Activated T-cell treated with anti-CD3 and anti-CD28 coated beads for 48 hours (primary cell): ENCODE data around the gene NRIP2.
A peak's percentile ranks its signal among the peaks of the same experiment; 100 is the strongest.

Experiments used
- DNase-seq: peaks from one replicate; pipeline ENCODE4 v3.0.0-alpha.2; 2020; ENCODE audit warnings: low read depth

Gene NRIP2

GRCh38 chr12:2804393-2805142 is 30.3 kb downstream of the NRIP2 start:
- DNase-seq: no peak

- no peak for DNase-seq
These were observed 31.0 kb downstream of the NRIP2 start for GRCh38 chr12:2803635-2804392.

GRCh38 chr12:2801044-2801783 is 33.6 kb downstream of the NRIP2 start:
- DNase-seq: no peak

- DNase-seq: no peak
These were observed 34.7 kb downstream of the NRIP2 start for GRCh38 chr12:2800046-2800570.

GRCh38 chr12:2797721-2798418 is 37.0 kb downstream of the NRIP2 start:
- no peak for DNase-seq

GRCh38 chr12:2796187-2796666 is 38.6 kb downstream of the NRIP2 start:
- DNase-seq: no peak

- DNase-seq: peak; percentile 68
These were observed 39.3 kb downstream of the NRIP2 start for GRCh38 chr12:2795291-2796186.

DNA sequence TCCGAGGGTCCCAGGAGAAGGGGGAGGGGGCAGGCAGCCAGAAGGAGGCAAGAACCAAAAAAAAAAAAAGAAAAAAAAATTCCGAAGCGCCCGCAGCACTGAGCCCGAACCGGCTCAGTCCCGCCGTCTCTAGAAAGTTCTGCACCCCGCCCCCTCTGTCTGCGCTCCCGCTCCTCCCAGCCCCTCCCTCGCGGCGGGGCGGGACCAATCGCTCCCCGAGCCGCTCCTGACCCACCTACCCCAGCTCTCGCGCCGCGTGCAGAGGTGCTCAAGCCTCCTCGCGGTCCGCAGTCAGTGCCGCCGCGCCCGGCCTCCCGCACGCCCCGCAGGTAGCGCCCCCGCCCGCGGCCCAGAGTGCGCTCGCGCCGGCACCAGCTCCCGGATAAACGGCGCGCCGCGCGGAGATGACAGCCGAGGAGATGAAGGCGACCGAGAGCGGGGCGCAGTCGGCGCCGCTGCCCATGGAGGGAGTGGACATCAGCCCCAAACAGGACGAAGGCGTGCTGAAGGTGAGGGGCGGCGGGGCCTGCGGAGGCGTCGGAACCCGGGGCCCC is 40.0 kb downstream of the NRIP2 start, which contains the start of gene FKBP4:
TSS of gene FKBP4 (plus strand) at position 235 of the 554 bp plus-strand sequence. CDS start at position 405, 170 bp downstream.
- peak; percentile 86 for DNase-seq

GRCh38 chr12:2794191-2794735 is 40.6 kb downstream of the NRIP2 start:
- peak; percentile 6 for DNase-seq

GRCh38 chr12:2793561-2793960 is 41.3 kb downstream of the NRIP2 start:
- no peak for DNase-seq

DNA sequence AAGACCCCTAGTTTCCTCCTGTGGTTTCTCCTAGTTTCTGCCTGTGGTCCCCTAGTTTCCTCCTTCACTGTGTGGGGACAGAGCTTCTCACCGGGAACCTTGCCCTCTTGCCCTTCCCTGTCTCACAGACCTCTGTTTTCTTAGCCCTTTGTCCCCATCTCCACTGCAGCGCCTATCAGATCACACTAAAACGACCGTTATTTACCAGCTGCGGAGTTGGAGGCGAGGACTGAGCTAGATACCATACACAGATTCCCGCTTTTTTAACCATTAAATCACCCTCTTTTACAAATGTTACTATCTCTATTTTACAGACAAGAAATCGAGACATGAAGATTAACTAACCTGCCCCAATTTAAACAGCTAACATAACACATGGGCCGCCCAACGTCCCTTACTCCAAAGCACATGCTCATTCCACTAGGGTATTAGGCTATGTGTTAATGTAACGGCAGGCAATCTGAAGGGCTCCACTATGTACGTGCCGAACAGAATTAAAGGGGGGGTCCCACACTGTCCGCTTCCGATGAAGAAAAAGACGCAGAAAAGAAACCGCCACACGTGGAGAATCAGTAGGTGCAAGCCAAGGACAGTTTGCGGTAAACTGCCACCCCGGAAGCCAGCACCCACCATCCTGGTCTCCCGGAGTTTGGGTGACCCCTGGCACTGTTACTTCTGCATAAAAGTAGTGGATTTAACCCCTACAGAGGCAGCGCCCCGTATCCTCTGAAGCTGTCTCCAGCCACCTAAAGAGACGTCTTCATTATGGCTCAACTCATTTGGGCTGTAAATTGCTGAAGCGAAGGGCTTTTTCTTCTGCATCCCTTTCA is 41.9 kb downstream of the NRIP2 start:
- no peak for DNase-seq

GRCh38 chr12:2791089-2791488 is 43.7 kb downstream of the NRIP2 start:
- no peak for DNase-seq

- DNase-seq: no peak
These were observed 49.8 kb downstream of the NRIP2 start for GRCh38 chr12:2785017-2785416.

- DNase-seq: peak; percentile 29
These were observed 50.8 kb downstream of the NRIP2 start for GRCh38 chr12:2783936-2784600.

- no peak for DNase-seq
These were observed 55.6 kb downstream of the NRIP2 start for GRCh38 chr12:2779281-2779680.

DNA sequence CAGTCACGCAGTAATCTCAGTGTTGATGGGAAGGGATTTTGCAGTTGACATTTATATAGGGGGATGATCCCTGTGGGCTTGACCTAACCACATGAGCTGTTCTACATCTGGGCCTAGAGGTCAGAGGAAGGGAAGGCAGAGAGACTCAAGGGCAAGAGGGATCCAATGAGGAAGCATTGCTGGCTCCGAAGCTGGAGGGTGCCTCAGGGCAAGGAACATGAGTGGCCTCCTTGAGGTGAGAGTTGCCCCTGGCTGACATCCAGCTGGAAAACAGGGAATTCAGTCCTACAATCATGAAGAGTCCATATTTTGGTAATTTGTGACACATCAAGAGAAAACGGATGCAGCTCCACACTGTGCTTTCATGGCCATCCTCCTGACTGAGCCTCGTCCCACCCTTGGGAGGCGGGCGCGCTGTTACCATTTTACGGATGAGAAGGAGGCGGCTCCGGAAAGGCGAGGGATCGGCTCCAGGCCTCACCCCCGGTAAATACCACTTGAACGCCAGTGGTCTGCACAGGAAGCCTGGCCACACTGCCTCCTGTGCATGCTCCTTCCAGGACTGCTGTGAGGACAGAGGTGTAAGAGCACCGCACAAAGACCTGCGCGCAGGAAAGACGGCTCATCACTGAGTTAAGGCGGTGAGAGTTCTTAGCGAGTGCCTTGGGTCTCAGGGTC is 58.6 kb downstream of the NRIP2 start:
- no peak for DNase-seq

- no peak for DNase-seq
These were observed 59.4 kb downstream of the NRIP2 start for GRCh38 chr12:2775431-2775830.
